ENCODE results near the gene HES1.

The HES1 gene

GRCh38 chr3:194101592-194102432, 34.1 kb upstream of the HES1 start:
- in situ Hi-C loops (cut with HindIII; ENCODE audit: low sequenced_read_pairs), result no loop called here

- in situ Hi-C loops (cut with HindIII; ENCODE audit: low sequenced_read_pairs), result no loop called here
Measured at GRCh38 chr3:194102436-194102835, 33.5 kb upstream of the HES1 start.

- in situ Hi-C loops (cut with HindIII; ENCODE audit: low sequenced_read_pairs), result no loop called here
Measured at GRCh38 chr3:194103505-194103904, 32.4 kb upstream of the HES1 start.

GRCh38 chr3:194103983-194104751, 31.8 kb upstream of the HES1 start:
- in situ Hi-C loops (cut with HindIII; ENCODE audit: low sequenced_read_pairs), result no loop called here

- in situ Hi-C loops (cut with HindIII; ENCODE audit: low sequenced_read_pairs), result no loop called here
Measured at GRCh38 chr3:194105292-194105691, 30.7 kb upstream of the HES1 start.

GRCh38 chr3:194107107-194107506, 28.8 kb upstream of the HES1 start:
- in situ Hi-C loops (cut with HindIII; ENCODE audit: low sequenced_read_pairs), result no loop called here

GRCh38 chr3:194109192-194109863, 26.6 kb upstream of the HES1 start:
- in situ Hi-C loops (cut with HindIII; ENCODE audit: low sequenced_read_pairs), result no loop called here

- in situ Hi-C loops (cut with HindIII; ENCODE audit: low sequenced_read_pairs), result no loop called here
Measured at GRCh38 chr3:194110483-194110882, 25.5 kb upstream of the HES1 start.

GRCh38 chr3:194111336-194111735, 24.6 kb upstream of the HES1 start:
- in situ Hi-C loops (cut with HindIII; ENCODE audit: low sequenced_read_pairs), result no loop called here

GRCh38 chr3:194112120-194113106, 23.5 kb upstream of the HES1 start:
- in situ Hi-C loops (cut with HindIII; ENCODE audit: low sequenced_read_pairs), result no loop called here

GRCh38 chr3:194114123-194114522, 21.8 kb upstream of the HES1 start:
- in situ Hi-C loops (cut with HindIII; ENCODE audit: low sequenced_read_pairs), result no loop called here

- in situ Hi-C loops (cut with HindIII; ENCODE audit: low sequenced_read_pairs), result no loop called here
Measured at GRCh38 chr3:194117104-194117845, 18.7 kb upstream of the HES1 start.

GRCh38 chr3:194118920-194119319, 17.0 kb upstream of the HES1 start:
- in situ Hi-C loops (cut with HindIII; ENCODE audit: low sequenced_read_pairs), result no loop called here

GRCh38 chr3:194119831-194120590, 15.9 kb upstream of the HES1 start:
- in situ Hi-C loops (cut with HindIII; ENCODE audit: low sequenced_read_pairs), result no loop called here

GRCh38 chr3:194120789-194121770, 14.9 kb upstream of the HES1 start:
- in situ Hi-C loops (cut with HindIII; ENCODE audit: low sequenced_read_pairs), result no loop called here

GRCh38 chr3:194121891-194122631, 13.9 kb upstream of the HES1 start:
- in situ Hi-C loops (cut with HindIII; ENCODE audit: low sequenced_read_pairs), result no loop called here

- in situ Hi-C loops (cut with HindIII; ENCODE audit: low sequenced_read_pairs), result no loop called here
Measured at GRCh38 chr3:194123726-194124125, 12.2 kb upstream of the HES1 start.

All from endothelial cell of hepatic sinusoid (primary cell).